ENCODE results near the gene TMED7.

DNA sequence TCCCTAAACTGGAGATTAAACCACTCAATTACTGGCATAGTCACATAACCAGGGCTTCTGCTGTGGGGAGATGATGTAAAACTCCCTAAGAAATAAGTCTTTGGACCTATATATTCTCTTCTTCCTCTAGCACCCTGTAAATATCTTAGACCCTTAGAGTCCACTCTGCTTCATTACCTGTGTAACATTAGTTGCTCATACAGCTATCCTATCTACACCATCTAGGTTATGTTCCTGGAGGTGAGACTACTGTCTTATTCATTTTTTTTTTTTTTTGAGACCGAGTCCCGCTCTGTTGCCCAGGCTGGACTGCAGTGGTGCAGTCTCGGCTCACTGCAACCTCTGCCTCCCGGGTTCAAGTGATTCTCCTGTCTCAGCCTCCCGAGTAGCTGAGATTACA is 14.0 kb downstream of the TMED7 start:
- no peak for TF ChIP-seq RFX5 (IDR thresholded peaks at IDR 0.05; ENCODE audit: low read depth, low read length)
- TF ChIP-seq CTCF (conservative IDR thresholded peaks at IDR 0.05; ENCODE audit: low read depth, low read length), result no peak
- no peak for TF ChIP-seq POLR2A (IDR thresholded peaks at IDR 0.05; ENCODE audit: low read depth, low read length)
- TF ChIP-seq, protein P1, sequence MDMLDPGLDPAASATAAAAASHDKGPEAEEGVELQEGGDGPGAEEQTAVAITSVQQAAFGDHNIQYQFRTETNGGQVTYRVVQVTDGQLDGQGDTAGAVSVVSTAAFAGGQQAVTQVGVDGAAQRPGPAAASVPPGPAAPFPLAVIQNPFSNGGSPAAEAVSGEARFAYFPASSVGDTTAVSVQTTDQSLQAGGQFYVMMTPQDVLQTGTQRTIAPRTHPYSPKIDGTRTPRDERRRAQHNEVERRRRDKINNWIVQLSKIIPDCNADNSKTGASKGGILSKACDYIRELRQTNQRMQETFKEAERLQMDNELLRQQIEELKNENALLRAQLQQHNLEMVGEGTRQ (IDR thresholded peaks at IDR 0.05; ENCODE audit: low read depth, low read length), result no peak
- TF ChIP-seq RCOR1 (IDR thresholded peaks at IDR 0.05; ENCODE audit: insufficient replicate concordance, low read length), result no peak
